Stomach (tissue), 9 donors: ENCODE data around the gene MAP7. TPM values are rescaled to one million over a fixed set of nuclear protein-coding genes. Genes with fewer than 3 reads are reported as not detected.

ENCODE experiments used
- DNase-seq, 2 donors: peaks; one replicate each; pipeline versions ENCODE4 v3.0.0 to v3.0.0-alpha.2; 2013 to 2019
- H3K27ac ChIP-seq, 5 donors: fragments of 200-600 bp in 4 of 5; sonication (generic) in 4 of 5; one replicate each; pipeline ENCODE4 v1.5.1; 2013 to 2019; ENCODE audit warnings: mild to moderate bottlenecking in 1 of 5, moderate library complexity in 1 of 5
- H3K27me3 ChIP-seq, 3 donors: fragments of 200-600 bp; sonication (generic); one replicate each; pipeline ENCODE4 v1.5.1; 2017 to 2019; ENCODE audit warnings: mixed run types in 1 of 3
- H3K36me3 ChIP-seq, 4 donors: fragments of 200-600 bp; sonication (generic); 1 replicate in 3 of 4; 2 replicates in 1 of 4; pipeline ENCODE4 v1.5.1; 2016 to 2019
- H3K4me1 ChIP-seq, 4 donors: fragments of 200-600 bp; sonication (generic); one replicate each; pipeline ENCODE4 v1.5.1; 2016 to 2019
- H3K4me3 ChIP-seq, 4 donors: fragments of 200-600 bp; sonication (generic) in 3 of 4; one replicate each; pipeline ENCODE4 v1.5.1; 2016 to 2019; ENCODE audit warnings: mild to moderate bottlenecking in 1 of 4
- H3K9me3 ChIP-seq, 4 donors: fragments of 200-600 bp; sonication (generic); one replicate each; pipeline ENCODE4 v1.5.1; 2016 to 2019
- CTCF ChIP-seq, 7 experiments: fragments of 450-650 bp in 4 of 7; fragments of 200-600 bp in 3 of 7; sonication (generic) in 3 of 7; IDR thresholded peaks; one replicate each; pipeline ENCODE4 v1.5.1; 2016 to 2019; ENCODE audit warnings: antibody characterized with exemption in 7 of 7, control low read depth in 2 of 7, mild to moderate bottlenecking in 1 of 7
- EP300 ChIP-seq: sonication (generic); formaldehyde crosslinking; IDR thresholded peaks from one replicate; pipeline ENCODE4 v1.6.1; 2017; ENCODE audit warnings: antibody characterized with exemption
- POLR2A ChIP-seq, 4 donors: fragments of 450-650 bp; IDR thresholded peaks; one replicate each; pipeline ENCODE4 v1.6.1; 2016; ENCODE audit warnings: antibody characterized with exemption in 4 of 4, control low read depth in 2 of 4, mild to moderate bottlenecking in 1 of 4, moderate library complexity in 1 of 4
- POLR2AphosphoS5 ChIP-seq, 3 donors: sonication (generic); formaldehyde crosslinking; IDR thresholded peaks; one replicate each; pipeline ENCODE4 v1.6.1; 2016; ENCODE audit warnings: antibody characterized with exemption in 3 of 3
- WGBS, 5 donors: extraction: QIAGEN DNeasy Blood & Tissue Kit in 3 of 5; methylation state at CpG; one replicate each; pipeline versions ENCODE4 v1.1.5 to v1.1.7; 2013 to 2018; 5-methylcytosine and 5-hydroxymethylcytosine counted together
- intact Hi-C: fragments of 100-400 bp; cut with DNase I; formaldehyde crosslinking; loops from one replicate; pipeline ENCODE4 v1.15.1; 2023; ENCODE audit warnings: low total_unique reads
- polyA plus RNA-seq, 3 donors: library from polyadenylated mRNA; stranded (reverse); fragments of 200-250 nt; gene quantifications; one replicate each; pipeline ENCODE4 v1.2.3, GENCODE V29; 2013
- total RNA-seq, 5 donors: library from RNA; depleted of rRNA; stranded (reverse); fragments of >200 nt; gene quantifications; one replicate each; pipeline versions ENCODE4 v1.1.0 to v1.2.3, GENCODE V29; 2014 to 2016
- donor health status: healthy with polysubstance abuse.
- donor health status: Bipolar disorder and iron deficiency.
- donor health status: healthy.

Gene MAP7
- total and polyA plus RNA-seq, 8 donors = 2.3 to 28.3 (median 9.7) TPM

- TF ChIP-seq POLR2AphosphoS5 (IDR thresholded peaks at IDR 0.05) = no peak
- TF ChIP-seq POLR2A (IDR thresholded peaks at IDR 0.05) = no peak
- no peak for TF ChIP-seq EP300
- TF ChIP-seq CTCF (IDR thresholded peaks at IDR 0.05) = no peak
- Histone ChIP-seq H3K36me3 (peaks cover 0 to 19% (median 4%) of the 10 kb centered on the region in 4 donors), H3K4me1 (peaks cover 11 to 39% (median 23%) of the 10 kb centered on the region in 4 donors), H3K9me3 (no peaks in the 10 kb centered on the region), H3K4me3 (peak overlapping the region; percentile 73 to 80 (median 79)), H3K27me3 (peaks cover 0 to 23% (median 10%) of the 10 kb centered on the region in 3 donors), H3K27ac (peak overlapping the region; percentile 83 to 96 (median 88))
- intact Hi-C loops = no loop called here
- 25 to 58% (median 43%) methylated on average over 8 of the region's 8 CpGs for WGBS, 5 donors
- DNase-seq = peak in 1 of 2 donors; percentile 46
Measured at GRCh38 chr6:136551103-136551502, 881 bp upstream of the MAP7 start.

- peaks cover 0 to 9% (median 0%) of the 10 kb centered on the region in 4 donors for H3K36me3 ChIP-seq
- no peaks in the 10 kb centered on the region for H3K9me3 ChIP-seq
- intact Hi-C loops = no loop called here
- no peak for DNase-seq
- TF ChIP-seq EP300 (no peak), POLR2A (IDR thresholded peaks at IDR 0.05) (no peak), POLR2AphosphoS5 (IDR thresholded peaks at IDR 0.05) (no peak), CTCF (IDR thresholded peaks at IDR 0.05) (no peak)
- peak overlapping the region; percentile 83 to 96 (median 88) for H3K27ac ChIP-seq
- H3K4me1 ChIP-seq = peaks cover 11 to 39% (median 23%) of the 10 kb centered on the region in 4 donors
- peak overlapping the region; percentile 73 to 80 (median 79) for H3K4me3 ChIP-seq
- 0 to 1% (median 0%) methylated on average over 9 to 46 of the region's 46 CpGs; no CpG with 5 or more reads in 1 of the 5 donors for WGBS, 5 donors
- H3K27me3 ChIP-seq = peaks cover 0 to 23% (median 10%) of the 10 kb centered on the region in 3 donors
Measured at GRCh38 chr6:136550045-136550329, 235 bp downstream of the MAP7 start.

GRCh38 chr6:136549300-136550044, 750 bp downstream of the MAP7 start:
- Histone ChIP-seq H3K27ac (peak overlapping the region; percentile 83 to 96 (median 88)), H3K4me3 (peak overlapping the region; percentile 73 to 80 (median 79)), H3K27me3 (peaks cover 0 to 23% (median 10%) of the 10 kb centered on the region in 3 donors), H3K36me3 (peaks cover 0 to 4% (median 0%) of the 10 kb centered on the region in 4 donors), H3K4me1 (peaks cover 11 to 39% (median 23%) of the 10 kb centered on the region in 4 donors), H3K9me3 (no peaks in the 10 kb centered on the region)
- WGBS, 5 donors = 2 to 9% (median 3%) methylated on average over 12 to 42 of the region's 42 CpGs
- peak; percentile 31 to 62 for DNase-seq
- intact Hi-C loops = no loop called here
- TF ChIP-seq POLR2AphosphoS5 (IDR thresholded peaks at IDR 0.05) = no peak
- TF ChIP-seq CTCF (IDR thresholded peaks at IDR 0.05) = no peak
- TF ChIP-seq EP300 = no peak
- no peak for TF ChIP-seq POLR2A (IDR thresholded peaks at IDR 0.05)

GRCh38 chr6:136548582-136549299, 1.5 kb downstream of the MAP7 start:
- H3K27me3 ChIP-seq = peaks cover 0 to 23% (median 10%) of the 10 kb centered on the region in 3 donors
- intact Hi-C loops = no loop called here
- DNase-seq = no peak
- 34 to 57% (median 40%) methylated on average over 14 of the region's 14 CpGs for WGBS, 5 donors
- no peaks in the 10 kb centered on the region for H3K36me3 ChIP-seq
- H3K9me3 ChIP-seq = no peaks in the 10 kb centered on the region
- no peak overlapping the region for H3K27ac ChIP-seq
- peaks cover 11 to 39% (median 23%) of the 10 kb centered on the region in 4 donors for H3K4me1 ChIP-seq
- peak overlapping the region; percentile 73 to 80 (median 79) for H3K4me3 ChIP-seq
- TF ChIP-seq POLR2AphosphoS5 (IDR thresholded peaks at IDR 0.05) = no peak
- no peak for TF ChIP-seq CTCF (IDR thresholded peaks at IDR 0.05)
- TF ChIP-seq EP300 = no peak
- TF ChIP-seq POLR2A (IDR thresholded peaks at IDR 0.05) = no peak
